HG02885 (cell line): ENCODE results near the gene FBXL17.
"Not testable (repeated sequence)": the region's sequence is repeated elsewhere in the genome, so short reads cannot be mapped to it uniquely, and the experiment has no call there.

Experiments used
- ATAC-seq: cut with Tn5 transposase; IDR thresholded peaks from one replicate; pipeline ENCODE4 v1.9.1; 2021; ENCODE audit warnings: mild to moderate bottlenecking; ENCODE audit not compliant: unreplicated experiment, poor library complexity

FBXL17 gene

GRCh38 chr5:108193021-108193795, 188.7 kb downstream of the FBXL17 start:
- no peak for ATAC-seq

GRCh38 chr5:108184940-108185339, 197.0 kb downstream of the FBXL17 start:
- no peak for ATAC-seq

- no peak for ATAC-seq
These were observed 199.9 kb downstream of the FBXL17 start for GRCh38 chr5:108181975-108182374.

- no peak for ATAC-seq
These were observed 207.6 kb downstream of the FBXL17 start for GRCh38 chr5:108174286-108174685.

- no peak for ATAC-seq
These were observed 210.1 kb downstream of the FBXL17 start for GRCh38 chr5:108171759-108172158.

- ATAC-seq: no peak
These were observed 213.0 kb downstream of the FBXL17 start for GRCh38 chr5:108168915-108169314.

- ATAC-seq: no peak
These were observed 214.7 kb downstream of the FBXL17 start for GRCh38 chr5:108167174-108167573.

- ATAC-seq: no peak
These were observed 217.3 kb downstream of the FBXL17 start for GRCh38 chr5:108164574-108164973.

- ATAC-seq: not testable (repeated sequence)
These were observed 229.0 kb downstream of the FBXL17 start for GRCh38 chr5:108152854-108153253.

GRCh38 chr5:108149369-108149768, 232.5 kb downstream of the FBXL17 start:
- no peak for ATAC-seq

- peak; percentile 83 for ATAC-seq
These were observed 233.2 kb downstream of the FBXL17 start for GRCh38 chr5:108148715-108149139.

GRCh38 chr5:108146222-108146621, 235.7 kb downstream of the FBXL17 start:
- ATAC-seq: no peak

GRCh38 chr5:108145351-108145750, 236.5 kb downstream of the FBXL17 start:
- no peak for ATAC-seq

- ATAC-seq: no peak
These were observed 237.6 kb downstream of the FBXL17 start for GRCh38 chr5:108144332-108144731.

- no peak for ATAC-seq
These were observed 238.3 kb downstream of the FBXL17 start for GRCh38 chr5:108143581-108143980.

- ATAC-seq: no peak
These were observed 240.2 kb downstream of the FBXL17 start for GRCh38 chr5:108141676-108142075.

- no peak for ATAC-seq
These were observed 245.4 kb downstream of the FBXL17 start for GRCh38 chr5:108136493-108136892.

GRCh38 chr5:108129129-108129528, 252.8 kb downstream of the FBXL17 start:
- no peak for ATAC-seq

- ATAC-seq: no peak
These were observed 256.0 kb downstream of the FBXL17 start for GRCh38 chr5:108125771-108126511.

GRCh38 chr5:108124596-108124995, 257.3 kb downstream of the FBXL17 start:
- ATAC-seq: no peak

- ATAC-seq: no peak
These were observed 259.2 kb downstream of the FBXL17 start for GRCh38 chr5:108122702-108123101.
